Natural killer cell (primary cell): ENCODE results near the gene TUFM. TPM values are rescaled to one million over a fixed set of nuclear protein-coding genes. Genes with fewer than 3 reads are reported as not detected.

Source experiments
- ATAC-seq, 3 donors: fragments of 150-1000 bp in 2 of 3; fragments of 200-7000 bp in 1 of 3; cut with Tn5 transposase; 1 replicate in 1 of 3; 2 replicates in 2 of 3; pipeline ENCODE4 v1.10.0; 2021; ENCODE audit warnings: mild to moderate bottlenecking in 2 of 3, moderate library complexity in 2 of 3
- DNase-seq, 2 donors: peaks; one replicate each; pipeline versions ENCODE4 v3.0.0 to v3.0.0-alpha.2; 2013 to 2021; ENCODE audit warnings: mixed read lengths in 1 of 2
- H3K27ac ChIP-seq: one replicate; pipeline ENCODE4 v1.5.1; 2013; ENCODE audit warnings: mild to moderate bottlenecking, low read length
- H3K27me3 ChIP-seq: one replicate; pipeline ENCODE4 v1.6.1; 2013; ENCODE audit warnings: low read length; ENCODE audit not compliant: control insufficient read depth, insufficient read depth
- H3K36me3 ChIP-seq: one replicate; pipeline ENCODE4 v1.6.1; 2013; ENCODE audit warnings: low read length; ENCODE audit not compliant: control insufficient read depth, insufficient read depth
- H3K4me1 ChIP-seq: one replicate; pipeline ENCODE4 v1.6.1; 2013; ENCODE audit warnings: low read length; ENCODE audit not compliant: control insufficient read depth, insufficient read depth
- H3K4me3 ChIP-seq: one replicate; pipeline ENCODE4 v1.5.1; 2013; ENCODE audit warnings: low read length
- H3K9me3 ChIP-seq: one replicate; pipeline ENCODE4 v1.6.1; 2013; ENCODE audit warnings: low read length; ENCODE audit not compliant: control insufficient read depth, insufficient read depth
- H3K27ac Mint-ChIP-seq, 2 donors: one replicate each; pipeline ENCODE4 v1.8.0; 2022; ENCODE audit warnings: mild to moderate bottlenecking in 2 of 2, mixed read lengths in 2 of 2, moderate library complexity in 1 of 2
- H3K27me3 Mint-ChIP-seq, 2 donors: one replicate each; pipeline ENCODE4 v1.8.0; 2022; ENCODE audit warnings: low read depth in 2 of 2, mixed read lengths in 2 of 2
- H3K36me3 Mint-ChIP-seq: one replicate; pipeline ENCODE4 v1.8.0; 2022; ENCODE audit warnings: mixed read lengths
- H3K4me1 Mint-ChIP-seq, 2 donors: one replicate each; pipeline ENCODE4 v1.8.0; 2022; ENCODE audit warnings: mixed read lengths in 2 of 2
- H3K4me3 Mint-ChIP-seq: one replicate; pipeline ENCODE4 v1.8.0; 2022; ENCODE audit warnings: mild to moderate bottlenecking, moderate library complexity, mixed read lengths
- H3K9me3 Mint-ChIP-seq, 2 donors: one replicate each; pipeline ENCODE4 v1.8.0; 2022; ENCODE audit warnings: mixed read lengths in 2 of 2
- CTCF ChIP-seq: fragments of 200-600 bp; IDR thresholded peaks from one replicate; pipeline ENCODE4 v1.8.0; 2022; ENCODE audit warnings: antibody characterized with exemption
- WGBS: methylation state at CpG from one replicate; pipeline ENCODE4 v1.1.7; 2013; ENCODE audit warnings: missing lambda C conversion rate; ENCODE audit not compliant: insufficient coverage; 5-methylcytosine and 5-hydroxymethylcytosine counted together
- intact Hi-C: fragments of 100-400 bp; cut with micrococcal nuclease; formaldehyde crosslinking; loops from one replicate; pipeline ENCODE4 v1.14.2; 2022
- total RNA-seq, 4 donors: library from RNA; stranded (reverse); fragments of 120-200 nt in 1 of 4; gene quantifications; one replicate each; pipeline versions ENCODE4 v1.2.3 to v1.2.4, GENCODE V29; 2013 to 2022

The TUFM gene
- total RNA-seq, 3 donors from 2014 or later (not counting 1 experiment from before 2014, with no cell fraction given), result 108 to 128 (median 118) TPM

- peaks cover 6 to 25% of the 10 kb centered on the region in 2 donors for H3K4me1 Mint-ChIP-seq
- Histone ChIP-seq H3K9me3 (no peaks in the 10 kb centered on the region), H3K36me3 (peaks cover 82% of the 10 kb centered on the region), H3K27me3 (no peaks in the 10 kb centered on the region), H3K27ac (no peak overlapping the region), H3K4me1 (no peaks in the 10 kb centered on the region), H3K4me3 (no peak overlapping the region)
- intact Hi-C loops, result no loop called here
- no peak for TF ChIP-seq CTCF
- H3K9me3 Mint-ChIP-seq, result no peaks in the 10 kb centered on the region
- no peak overlapping the region for H3K27ac Mint-ChIP-seq
- H3K27me3 Mint-ChIP-seq, result no peaks in the 10 kb centered on the region
- DNase-seq, result no peak
- ATAC-seq, result no peak
- peaks cover 20% of the 10 kb centered on the region for H3K36me3 Mint-ChIP-seq
- H3K4me3 Mint-ChIP-seq, result no peak overlapping the region
- WGBS, result 99% methylated on average over 14 of the region's 14 CpGs
These were observed 11.8 kb downstream of the TUFM start for GRCh38 chr16:28834349-28834748.

- Mint-ChIP-seq H3K4me1 (peaks cover 14 to 29% of the 10 kb centered on the region in 2 donors), H3K27ac (peak overlapping the region in 1 of 2 donors; percentile 49), H3K36me3 (peaks cover 30% of the 10 kb centered on the region), H3K9me3 (no peaks in the 10 kb centered on the region), H3K4me3 (no peak overlapping the region), H3K27me3 (no peaks in the 10 kb centered on the region)
- DNase-seq (no peak), ATAC-seq (no peak)
- Histone ChIP-seq H3K4me3 (no peak overlapping the region), H3K27me3 (no peaks in the 10 kb centered on the region), H3K36me3 (peaks cover 96% of the 10 kb centered on the region), H3K27ac (no peak overlapping the region), H3K9me3 (no peaks in the 10 kb centered on the region), H3K4me1 (no peaks in the 10 kb centered on the region)
- WGBS, result 94% methylated on average over 13 of the region's 13 CpGs
- intact Hi-C loops, result no loop called here
- TF ChIP-seq CTCF, result no peak
These were observed 15.6 kb downstream of the TUFM start for GRCh38 chr16:28830531-28830930.

- intact Hi-C loops, result no loop called here
- no peak for TF ChIP-seq CTCF
- 97% methylated on average over 13 of the region's 13 CpGs for WGBS
- Histone ChIP-seq H3K9me3 (no peaks in the 10 kb centered on the region), H3K4me3 (no peak overlapping the region), H3K27ac (no peak overlapping the region), H3K4me1 (peaks cover 7% of the 10 kb centered on the region), H3K36me3 (peaks cover 91% of the 10 kb centered on the region), H3K27me3 (no peaks in the 10 kb centered on the region)
- no peak overlapping the region for H3K4me3 Mint-ChIP-seq
- H3K27ac Mint-ChIP-seq, result peak overlapping the region; percentile 27 to 29
- DNase-seq (no peak), ATAC-seq (no peak)
- peaks cover 22 to 32% of the 10 kb centered on the region in 2 donors for H3K4me1 Mint-ChIP-seq
- H3K27me3 Mint-ChIP-seq, result no peaks in the 10 kb centered on the region
- H3K9me3 Mint-ChIP-seq, result no peaks in the 10 kb centered on the region
- H3K36me3 Mint-ChIP-seq, result peaks cover 32% of the 10 kb centered on the region
These were observed 16.4 kb downstream of the TUFM start for GRCh38 chr16:28829747-28830146.

GRCh38 chr16:28826141-28826540 lies 20.0 kb downstream of the TUFM start:
- H3K4me3 ChIP-seq, result no peak overlapping the region
- intact Hi-C loops, result no loop called here
- DNase-seq (no peak), ATAC-seq (no peak)
- H3K27me3 ChIP-seq, result no peaks in the 10 kb centered on the region
- H3K9me3 ChIP-seq, result no peaks in the 10 kb centered on the region
- H3K36me3 Mint-ChIP-seq, result peaks cover 12% of the 10 kb centered on the region
- TF ChIP-seq CTCF, result no peak
- no peaks in the 10 kb centered on the region for H3K27me3 Mint-ChIP-seq
- peak overlapping the region; percentile 30 for H3K4me3 Mint-ChIP-seq
- no peak overlapping the region for H3K27ac ChIP-seq
- WGBS, result 90% methylated on average over 5 of the region's 6 CpGs
- H3K36me3 ChIP-seq, result peaks cover 56% of the 10 kb centered on the region
- peaks cover 33 to 36% of the 10 kb centered on the region in 2 donors for H3K4me1 Mint-ChIP-seq
- peak overlapping the region; percentile 96 to 99 for H3K27ac Mint-ChIP-seq
- peaks cover 20% of the 10 kb centered on the region for H3K4me1 ChIP-seq
- no peaks in the 10 kb centered on the region for H3K9me3 Mint-ChIP-seq
